ENCODE data around the gene GCH1.

DNA sequence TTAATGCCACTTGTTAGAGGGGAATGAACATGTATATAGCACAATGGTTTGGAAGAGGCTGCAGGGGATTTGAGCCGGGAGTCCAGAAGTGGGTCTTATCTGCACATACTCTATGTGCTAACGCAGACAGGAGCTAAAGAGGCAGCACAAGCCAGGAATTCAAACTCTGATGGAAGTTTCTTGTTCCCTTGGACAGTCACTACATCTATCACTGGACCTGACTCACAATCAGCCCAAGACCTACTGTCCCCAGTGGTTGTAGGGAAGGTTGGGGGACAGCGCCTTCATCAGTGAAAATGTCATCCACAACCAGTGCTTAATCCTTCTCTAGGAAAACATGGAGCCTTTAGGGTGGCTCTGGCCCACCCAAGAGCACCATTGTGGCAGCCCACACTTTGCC, 107.8 kb downstream of the GCH1 start:
- TF ChIP-seq CTCF (IDR thresholded peaks at IDR 0.05): no peak
- no peak for TF ChIP-seq POLR2A (IDR thresholded peaks at IDR 0.05)
